MM.1S (cell line): Measurements from ENCODE around the gene SLC11A1.

Experiments used
- CTCF ChIP-seq: fragments of 300-600 bp; sonication (generic); IDR thresholded peaks from 2 replicates; pipeline ENCODE4 v1.5.1; 2016; ENCODE audit warnings: antibody characterized with exemption, low read length, mixed read lengths
- EZH2 ChIP-seq: fragments of 300-600 bp; sonication (generic); optimal IDR thresholded peaks from 2 replicates; pipeline ENCODE3; 2017; ENCODE audit warnings: low read depth, mild to moderate bottlenecking, antibody characterized with exemption, low read length, mixed read lengths
- EZH2phosphoT487 ChIP-seq: fragments of 300-600 bp; sonication (generic); IDR thresholded peaks from 2 replicates; pipeline ENCODE4 v1.6.1; 2018; ENCODE audit warnings: antibody characterized with exemption, low read length

DNA sequence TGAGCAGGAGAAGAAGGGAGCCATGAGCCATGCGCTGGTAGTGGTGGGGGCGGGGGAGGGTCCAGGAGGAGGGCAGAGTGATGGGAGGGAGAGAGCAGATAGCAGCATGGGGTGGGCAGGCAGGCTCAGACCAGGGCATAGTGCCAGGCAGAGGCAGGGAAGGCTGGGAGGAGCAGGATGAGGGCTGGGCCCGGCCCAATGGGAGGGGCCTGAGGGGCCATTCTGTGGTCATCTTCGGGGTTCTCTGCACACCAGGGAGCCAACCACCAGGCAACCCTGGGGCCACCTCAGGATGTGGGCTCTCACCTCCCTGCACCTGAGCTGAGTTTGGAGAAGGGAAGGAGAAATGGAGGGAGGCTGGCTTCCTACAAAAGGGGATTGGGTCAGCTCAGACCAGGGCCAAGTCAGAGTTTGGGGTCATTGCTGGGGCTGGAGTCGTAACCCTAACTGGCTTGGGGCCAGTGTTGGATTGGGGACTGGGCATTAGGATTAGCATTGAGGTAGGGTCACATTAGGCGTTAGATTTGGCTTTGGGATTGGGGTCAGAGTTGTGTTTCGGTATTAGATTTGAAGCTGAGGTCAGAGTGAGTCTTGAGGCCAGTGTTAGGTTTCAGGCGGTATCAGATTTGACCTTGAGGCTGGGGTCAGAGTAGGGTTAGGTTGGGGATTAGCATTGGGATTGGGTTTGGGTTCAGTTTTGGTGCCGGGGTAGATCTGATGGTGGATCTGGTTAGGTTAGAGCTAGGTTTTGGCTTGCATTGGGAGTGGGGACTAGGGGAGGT, 48.0 kb downstream of the SLC11A1 start:
- no peak for TF ChIP-seq CTCF
- no peak for TF ChIP-seq EZH2
- no peak for TF ChIP-seq EZH2phosphoT487
